Activated T-helper 1 cell treated with anti-CD3 and anti-CD28 coated beads, Interleukin-2, amount 50 U/mL, for 16 hours (primary cell): ENCODE measurements around the gene ZNF37A.
"Not testable (repeated sequence)": the region's sequence is repeated elsewhere in the genome, so short reads cannot be mapped to it uniquely, and the experiment has no call there.

Experiments used
- DNase-seq, 2 donors: peaks; one replicate each; pipeline ENCODE4 v3.0.0-alpha.2; 2020; ENCODE audit warnings: low read depth in 1 of 2, low spot score in 1 of 2

The ZNF37A gene

DNA sequence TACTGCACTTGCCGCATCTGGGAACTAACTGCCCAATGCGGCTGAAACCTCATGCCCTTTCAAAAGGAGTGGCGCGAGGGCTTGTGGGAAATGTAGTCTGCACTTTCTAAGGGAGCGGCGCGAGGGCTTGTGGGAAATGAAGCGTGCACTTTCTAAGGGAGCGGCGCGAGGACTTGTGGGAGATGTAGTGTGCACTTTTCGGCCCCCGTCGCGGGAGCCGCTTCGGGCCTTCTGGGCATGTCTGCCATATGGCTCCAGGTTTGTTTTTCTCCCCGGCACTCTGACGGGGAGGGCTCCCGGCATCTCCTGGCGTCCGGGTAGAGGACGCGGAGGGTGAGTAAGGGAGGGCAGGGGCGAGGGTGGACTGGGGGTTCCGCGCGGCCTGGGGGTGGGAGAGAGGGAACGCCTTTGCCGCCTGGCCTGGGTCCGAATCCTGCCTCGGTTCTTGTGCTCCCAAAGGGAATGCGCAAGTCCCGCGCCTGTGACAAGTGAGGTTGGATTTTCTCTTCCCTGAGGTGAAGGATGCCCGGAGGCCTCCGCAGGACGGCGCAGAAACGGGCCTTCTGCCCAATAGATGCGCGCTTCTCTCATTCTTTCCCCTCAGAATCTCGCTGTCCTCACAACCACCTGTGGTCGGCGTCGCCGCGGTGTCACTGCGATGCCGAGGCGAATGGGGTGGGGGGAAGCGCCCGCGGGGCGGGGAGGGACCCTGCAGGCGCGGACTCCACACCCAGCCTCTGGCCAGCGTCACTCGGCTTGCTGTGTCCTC lies at the start of gene ZNF37A:
TSS of gene ZNF37A (plus strand) at position 180 of the 769 bp plus-strand sequence. CDS start 2,281 bp downstream, outside the sequence.
- DNase-seq: peak; percentile 67 to 77

DNA sequence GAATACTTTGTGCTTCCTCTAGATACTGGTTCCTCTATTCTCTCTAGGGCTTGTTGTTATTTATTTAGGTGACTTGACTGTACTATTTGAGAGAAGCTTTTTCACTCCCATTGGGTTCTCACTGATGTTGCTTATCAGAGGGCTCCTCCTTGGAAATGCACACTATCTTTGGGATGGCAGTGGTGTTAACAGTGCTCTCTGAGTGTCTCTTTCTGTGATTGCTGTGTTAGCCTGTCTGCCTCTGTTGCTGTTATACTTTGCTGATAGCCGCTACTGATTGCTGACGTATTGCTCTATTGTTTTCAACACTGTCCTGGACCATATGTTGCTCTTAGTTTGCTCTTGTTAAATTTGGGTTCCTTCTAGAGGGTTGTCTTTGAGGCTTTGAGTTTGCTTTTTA lies 49.0 kb upstream of the ZNF37A start:
- no peak for DNase-seq

DNA sequence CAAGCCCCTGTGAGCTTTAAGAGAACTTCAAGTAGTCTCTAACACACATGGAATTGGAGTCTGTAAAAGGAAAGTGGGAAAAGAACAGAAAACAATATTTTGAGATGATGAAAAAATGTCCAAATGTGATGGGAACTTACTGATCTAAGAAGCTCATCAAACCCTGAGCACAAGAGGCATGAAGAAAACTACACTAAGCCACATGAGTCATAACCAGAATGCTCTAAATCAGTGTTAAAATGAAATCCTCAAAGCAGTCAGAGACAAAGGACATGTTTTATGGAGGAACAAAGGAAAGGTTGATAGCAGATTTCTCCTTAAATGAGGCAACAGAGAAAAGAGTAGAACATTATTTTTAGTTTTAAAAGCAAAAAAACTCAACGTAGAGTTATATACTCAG lies 46.5 kb upstream of the ZNF37A start:
- DNase-seq: no peak

DNA sequence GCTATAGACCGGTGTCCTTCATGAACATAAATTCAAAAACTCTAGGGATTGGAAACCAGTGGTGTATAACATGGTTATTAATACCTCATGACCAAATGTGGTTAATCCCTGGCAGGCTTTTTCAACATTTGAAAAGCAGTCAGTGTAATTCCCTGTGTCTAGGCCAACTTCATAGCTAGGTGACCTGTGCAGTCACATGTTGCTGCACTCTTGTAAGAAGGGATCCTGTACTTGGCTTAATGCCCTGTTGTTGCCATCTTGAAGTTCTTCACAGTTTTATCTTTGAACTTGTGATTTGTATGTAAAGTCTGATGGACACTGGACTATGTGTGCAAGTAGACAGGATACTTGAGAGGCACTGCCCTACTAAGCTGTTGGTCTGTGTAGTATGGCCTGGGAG lies 43.9 kb upstream of the ZNF37A start:
- no peak for DNase-seq

DNA sequence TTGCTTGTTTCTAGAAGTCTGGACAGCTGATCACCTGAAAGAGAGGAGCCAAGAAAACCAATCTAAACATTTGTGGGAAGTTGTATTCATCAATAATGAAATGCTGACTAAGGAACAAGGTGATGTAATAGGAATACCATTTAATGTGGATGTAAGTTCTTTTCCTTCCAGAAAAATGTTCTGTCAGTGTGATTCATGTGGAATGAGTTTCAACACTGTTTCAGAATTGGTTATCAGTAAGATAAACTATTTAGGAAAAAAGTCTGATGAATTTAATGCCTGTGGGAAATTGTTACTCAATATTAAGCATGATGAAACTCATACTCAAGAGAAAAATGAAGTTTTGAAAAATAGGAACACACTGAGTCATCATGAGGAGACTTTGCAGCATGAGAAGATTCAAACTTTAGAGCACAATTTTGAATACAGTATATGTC lies 39.8 kb upstream of the ZNF37A start:
- DNase-seq: no peak

DNA sequence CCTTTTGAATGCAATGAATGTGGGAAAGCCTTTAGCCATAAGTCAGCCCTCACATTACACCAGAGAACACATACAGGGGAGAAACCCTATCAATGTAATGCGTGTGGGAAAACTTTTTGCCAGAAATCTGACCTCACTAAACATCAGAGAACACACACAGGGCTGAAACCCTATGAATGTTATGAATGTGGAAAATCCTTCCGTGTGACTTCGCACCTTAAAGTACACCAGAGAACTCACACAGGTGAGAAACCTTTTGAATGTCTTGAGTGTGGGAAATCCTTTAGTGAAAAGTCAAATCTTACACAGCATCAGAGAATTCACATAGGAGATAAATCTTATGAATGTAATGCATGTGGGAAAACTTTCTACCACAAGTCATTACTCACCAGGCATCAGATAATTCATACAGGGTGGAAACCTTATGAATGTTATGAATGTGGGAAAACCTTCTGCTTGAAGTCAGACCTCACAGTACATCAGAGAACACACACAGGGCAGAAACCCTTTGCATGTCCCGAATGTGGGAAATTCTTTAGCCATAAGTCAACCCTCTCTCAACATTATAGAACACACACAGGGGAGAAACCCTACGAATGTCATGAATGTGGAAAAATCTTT lies 38.8 kb upstream of the ZNF37A start:
- DNase-seq: not testable (repeated sequence)

DNA sequence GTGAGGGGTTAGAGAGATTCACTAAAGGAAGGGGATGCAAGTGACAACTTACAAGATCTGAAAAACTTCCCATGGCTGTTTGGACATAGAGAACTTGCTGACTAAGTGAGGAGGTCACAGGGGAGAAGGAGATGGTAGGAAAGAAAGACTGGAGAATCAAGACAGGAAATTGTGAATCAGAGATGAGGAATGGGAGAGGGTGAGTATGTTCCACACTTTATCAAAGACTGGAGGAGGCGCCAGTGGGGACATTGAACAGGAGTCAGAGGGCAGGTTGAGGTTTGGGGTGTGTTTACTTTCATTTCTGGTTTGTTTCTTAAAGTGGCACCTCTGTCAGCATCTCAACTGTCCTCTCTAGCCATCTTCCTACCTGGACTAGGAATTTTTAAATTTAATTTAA lies 24.5 kb upstream of the ZNF37A start:
- not testable (repeated sequence) for DNase-seq

DNA sequence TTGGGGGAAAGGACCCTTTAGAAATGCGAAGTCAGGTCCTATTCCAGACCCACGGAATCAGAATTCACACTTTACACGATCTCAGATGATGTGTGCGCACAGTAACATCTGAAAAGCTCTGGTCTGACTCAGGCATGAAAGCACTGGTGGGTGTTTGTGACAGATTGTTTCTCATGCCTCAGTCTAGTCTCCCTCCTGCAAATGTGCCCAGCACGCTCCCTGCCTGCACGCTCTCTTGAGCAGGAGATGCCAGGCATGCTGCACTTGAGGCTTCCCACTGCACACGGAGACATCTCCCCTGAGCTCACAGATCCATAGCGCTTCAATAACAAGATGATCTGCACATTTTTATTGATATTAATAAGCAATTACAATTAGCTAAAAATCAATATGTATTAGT lies 23.6 kb upstream of the ZNF37A start:
- DNase-seq: no peak

DNA sequence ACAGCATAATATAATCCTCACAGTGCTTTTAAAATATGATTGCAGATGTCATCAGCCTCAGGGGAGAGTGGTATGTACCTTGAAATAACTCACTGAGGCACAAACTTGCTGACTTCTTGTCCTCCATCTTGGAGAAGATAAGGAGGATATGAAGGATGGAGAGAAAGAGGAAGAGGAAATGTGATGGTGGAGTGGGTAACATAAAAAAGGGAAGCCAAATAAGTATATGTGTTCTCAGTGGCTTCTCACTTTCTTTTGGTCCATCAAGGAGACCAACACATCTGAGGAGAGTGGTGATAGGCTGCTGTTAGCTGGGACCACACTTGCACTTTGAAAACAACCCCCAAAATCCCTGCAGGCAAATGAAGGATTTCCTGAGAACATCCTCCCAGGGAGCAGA lies 21.6 kb upstream of the ZNF37A start:
- no peak for DNase-seq

DNA sequence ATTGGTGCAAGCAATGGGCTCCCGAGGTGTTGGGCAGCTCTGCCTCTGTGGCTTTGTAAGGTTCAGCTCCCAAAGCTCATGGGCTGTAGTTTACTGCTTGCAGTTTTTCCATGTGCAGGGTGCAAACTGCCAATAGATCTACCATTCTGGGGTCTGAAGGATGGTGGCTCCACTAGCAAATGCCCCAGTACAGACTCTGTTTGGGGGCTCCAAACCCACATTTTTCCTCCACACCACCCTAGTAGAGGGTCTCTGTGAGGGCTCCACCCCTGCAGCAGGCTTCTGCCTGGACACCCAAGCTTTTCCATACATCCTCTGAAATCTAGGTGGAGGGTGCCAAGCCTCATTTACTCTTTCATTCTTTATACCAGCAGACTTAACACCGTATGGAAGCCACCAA lies 17.4 kb upstream of the ZNF37A start:
- DNase-seq: no peak

DNA sequence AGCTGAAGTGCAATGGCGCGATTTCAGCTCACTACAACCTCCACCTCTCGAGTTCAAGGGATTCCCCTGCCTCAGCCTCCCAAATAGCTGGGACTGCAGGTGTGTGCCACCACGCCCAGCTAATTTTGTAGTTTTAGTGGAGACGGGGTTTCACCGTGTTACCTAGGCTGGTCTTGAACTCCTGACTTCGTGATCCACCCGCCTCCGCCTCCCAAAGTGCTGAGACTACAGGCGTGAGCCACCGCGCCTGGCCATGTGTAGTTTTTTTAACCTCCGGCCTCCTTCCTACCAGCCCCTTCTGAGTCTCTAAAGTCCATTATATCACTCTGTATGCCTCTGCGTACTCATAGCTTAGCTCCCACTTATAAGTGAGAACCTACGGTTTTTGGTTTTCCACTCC lies 819 bp upstream of the ZNF37A start:
- DNase-seq: not testable (repeated sequence)

DNA sequence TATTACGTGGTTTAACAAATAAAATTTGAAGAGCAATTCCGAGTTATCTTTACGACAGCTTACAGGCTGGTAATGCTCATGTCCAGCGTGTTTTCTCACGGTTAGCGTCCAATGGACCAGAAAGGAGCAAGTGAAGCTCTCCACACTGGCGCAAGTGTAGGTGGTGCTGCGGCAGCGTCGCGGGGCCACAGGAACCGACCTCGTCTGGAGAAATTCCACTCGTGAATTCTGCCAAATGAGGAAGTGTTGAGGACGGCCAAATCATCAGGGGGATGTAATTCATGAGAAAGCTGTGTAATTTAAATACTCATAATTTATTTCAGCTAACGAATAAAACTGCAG lies 350 bp upstream of the ZNF37A start:
- no peak for DNase-seq

DNA sequence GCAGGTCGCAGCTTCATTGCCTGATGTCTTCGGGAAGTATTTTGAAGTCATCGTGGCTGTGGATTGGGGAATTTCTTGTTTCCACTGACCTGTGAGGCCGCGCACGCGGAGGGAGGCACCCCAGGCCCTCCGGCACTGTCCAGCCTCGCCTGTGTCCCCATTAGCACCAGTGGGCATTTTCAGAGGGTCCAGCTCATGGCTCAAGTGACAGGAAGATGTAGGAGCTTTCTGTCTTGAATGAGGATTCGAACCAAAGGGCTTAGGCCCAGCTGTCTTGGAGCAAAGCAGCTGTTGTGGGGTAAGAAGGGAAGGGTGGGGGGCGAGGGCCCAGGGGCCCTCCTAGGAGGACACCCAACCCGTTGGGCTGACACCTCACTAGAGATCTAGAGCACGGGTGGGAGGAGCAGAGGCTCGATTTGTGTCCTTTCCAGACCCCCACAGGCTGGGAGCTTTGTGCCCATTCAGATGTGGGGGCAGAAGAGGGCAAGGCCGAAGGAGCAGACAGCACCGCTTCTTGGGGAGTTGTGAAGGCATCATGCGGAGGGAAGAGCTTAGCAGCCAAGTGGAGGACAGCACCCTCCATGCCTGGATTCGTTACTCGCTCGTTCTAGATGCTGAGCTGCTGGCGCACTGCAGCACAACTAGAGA lies 914 bp downstream of the ZNF37A start:
- DNase-seq: no peak

DNA sequence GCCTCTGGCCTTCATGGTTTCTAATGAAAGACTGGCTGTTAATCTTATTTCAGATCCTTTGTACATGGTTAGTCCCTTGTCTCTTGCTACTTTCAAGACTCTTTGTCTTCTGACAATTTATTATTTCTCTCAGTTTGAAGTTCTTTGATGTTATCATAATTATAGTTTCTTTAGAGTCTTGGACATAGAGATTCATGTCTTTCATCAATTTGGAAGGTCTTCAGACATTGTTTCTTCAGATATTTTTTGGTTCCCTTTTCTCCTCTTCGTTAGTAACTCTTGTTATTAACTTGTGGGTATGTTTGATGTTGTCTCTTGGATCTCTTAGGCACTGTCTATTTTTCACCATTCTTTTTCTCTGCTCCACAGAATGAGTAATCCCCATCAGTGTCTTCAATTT lies 8.7 kb downstream of the ZNF37A start:
- no peak for DNase-seq

DNA sequence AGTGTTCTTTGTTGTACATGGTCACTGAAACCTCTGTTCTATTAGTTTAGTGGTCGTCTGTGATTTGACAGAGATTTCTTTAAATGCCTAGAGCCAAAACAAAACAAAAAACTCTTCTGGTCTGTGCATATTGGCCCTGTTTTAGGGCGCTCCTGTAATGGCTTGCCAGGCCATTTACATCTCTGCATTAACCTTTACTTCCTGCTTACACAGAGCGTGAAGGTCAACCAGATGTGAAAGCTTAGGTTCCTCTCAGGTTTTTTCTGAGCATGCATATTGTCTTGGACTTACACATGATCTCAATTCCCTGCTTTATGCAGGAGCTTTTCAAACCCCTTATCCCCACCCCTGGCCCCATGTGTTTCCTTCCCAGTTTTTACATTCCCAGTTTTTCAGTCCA lies 9.6 kb downstream of the ZNF37A start:
- no peak for DNase-seq

DNA sequence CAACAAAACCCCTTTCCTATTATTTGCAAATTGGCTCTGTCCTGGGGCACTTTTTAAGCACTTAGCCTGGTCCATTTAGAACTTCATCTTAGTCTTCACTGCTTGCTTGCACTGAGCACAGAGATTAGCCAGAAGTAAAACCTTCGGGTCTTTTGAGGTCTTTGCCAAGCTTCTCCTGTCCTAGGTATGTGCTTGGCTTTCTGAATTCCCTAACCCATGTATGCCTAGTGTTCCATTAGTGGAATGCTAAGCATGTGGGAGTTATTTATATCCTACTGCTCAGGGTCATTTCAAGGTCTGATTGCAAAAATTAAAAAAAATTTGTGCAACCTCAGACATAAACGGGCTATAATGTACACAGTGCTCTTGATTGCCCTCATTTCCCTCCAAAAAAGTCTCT lies 18.0 kb downstream of the ZNF37A start:
- no peak for DNase-seq

DNA sequence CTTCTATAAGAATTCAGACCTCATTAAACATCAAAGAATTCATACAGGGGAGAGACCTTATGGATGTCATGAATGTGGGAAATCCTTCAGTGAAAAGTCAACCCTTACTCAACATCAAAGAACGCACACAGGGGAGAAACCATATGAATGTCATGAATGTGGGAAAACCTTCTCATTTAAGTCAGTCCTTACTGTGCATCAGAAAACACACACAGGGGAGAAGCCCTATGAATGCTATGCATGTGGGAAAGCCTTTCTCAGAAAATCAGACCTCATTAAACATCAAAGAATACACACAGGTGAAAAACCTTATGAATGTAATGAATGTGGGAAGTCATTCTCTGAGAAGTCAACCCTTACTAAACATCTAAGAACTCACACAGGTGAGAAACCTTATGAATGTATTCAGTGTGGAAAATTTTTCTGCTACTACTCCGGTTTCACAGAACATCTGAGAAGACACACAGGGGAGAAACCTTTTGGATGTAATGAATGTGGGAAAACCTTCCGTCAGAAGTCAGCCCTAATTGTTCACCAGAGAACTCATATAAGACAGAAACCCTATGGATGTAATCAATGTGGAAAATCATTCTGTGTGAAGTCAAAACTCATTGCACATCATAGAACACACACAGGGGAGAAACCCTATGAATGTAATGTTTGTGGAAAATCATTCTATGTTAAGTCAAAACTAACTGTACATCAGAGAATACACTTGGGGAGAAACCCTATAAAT lies 24.1 kb downstream of the ZNF37A start:
- no peak for DNase-seq

DNA sequence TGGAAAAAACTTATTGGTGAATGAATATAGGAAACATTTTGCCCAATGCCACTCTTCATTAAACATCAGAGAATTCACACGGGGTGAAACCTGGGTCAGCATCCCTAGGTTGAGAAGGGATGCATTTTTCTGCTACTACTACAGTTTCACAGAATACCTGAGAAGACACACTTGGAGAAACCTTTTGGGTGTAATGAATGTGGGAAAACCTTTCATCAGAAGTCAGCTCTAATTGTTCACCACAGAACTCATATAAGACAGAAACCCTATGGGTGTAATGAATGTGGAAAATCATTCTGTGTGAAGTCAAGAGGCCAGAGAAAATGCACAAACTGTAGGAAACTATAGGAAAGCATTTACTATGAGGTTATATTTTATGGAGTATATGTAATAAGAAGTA lies 24.9 kb downstream of the ZNF37A start:
- no peak for DNase-seq

DNA sequence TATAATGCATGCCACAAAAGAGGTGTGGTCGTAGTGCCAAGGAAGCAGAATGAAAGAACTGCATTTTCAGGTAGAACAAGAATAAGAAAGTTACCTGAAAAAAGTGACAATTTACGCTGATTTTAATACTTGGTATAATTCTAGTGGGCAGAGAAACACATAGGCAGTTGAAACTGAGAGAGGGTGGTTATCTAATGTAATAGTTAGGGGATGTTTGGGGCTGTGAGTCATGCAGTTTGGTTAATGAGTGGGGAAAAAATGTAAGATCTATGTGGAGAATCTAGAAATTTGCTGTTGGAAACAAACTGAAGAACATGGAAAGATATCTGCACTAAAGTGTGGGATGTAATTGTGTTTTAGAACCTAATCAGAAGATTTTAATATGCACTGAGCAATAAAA lies 33.7 kb downstream of the ZNF37A start:
- DNase-seq: no peak

DNA sequence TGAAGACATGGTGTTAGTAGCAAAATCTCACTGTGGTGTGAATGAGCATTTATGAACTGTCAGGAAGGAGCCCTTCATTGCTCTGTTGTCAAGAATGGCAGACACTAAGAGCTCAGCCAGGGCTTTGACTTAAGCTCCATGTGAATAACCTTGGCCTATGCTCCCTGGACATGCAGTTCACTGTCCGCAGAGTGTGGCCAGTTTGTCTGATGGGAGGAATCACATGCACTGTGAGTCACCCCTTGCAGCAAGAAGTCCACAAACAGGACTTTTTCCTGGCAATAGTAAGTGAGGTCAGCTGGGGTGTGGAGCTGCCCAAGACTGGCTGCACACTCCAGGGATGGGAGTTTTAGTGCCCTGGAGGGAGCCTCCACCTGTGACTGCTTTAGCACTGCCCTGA lies 49.5 kb downstream of the ZNF37A start:
- DNase-seq: no peak

DNA sequence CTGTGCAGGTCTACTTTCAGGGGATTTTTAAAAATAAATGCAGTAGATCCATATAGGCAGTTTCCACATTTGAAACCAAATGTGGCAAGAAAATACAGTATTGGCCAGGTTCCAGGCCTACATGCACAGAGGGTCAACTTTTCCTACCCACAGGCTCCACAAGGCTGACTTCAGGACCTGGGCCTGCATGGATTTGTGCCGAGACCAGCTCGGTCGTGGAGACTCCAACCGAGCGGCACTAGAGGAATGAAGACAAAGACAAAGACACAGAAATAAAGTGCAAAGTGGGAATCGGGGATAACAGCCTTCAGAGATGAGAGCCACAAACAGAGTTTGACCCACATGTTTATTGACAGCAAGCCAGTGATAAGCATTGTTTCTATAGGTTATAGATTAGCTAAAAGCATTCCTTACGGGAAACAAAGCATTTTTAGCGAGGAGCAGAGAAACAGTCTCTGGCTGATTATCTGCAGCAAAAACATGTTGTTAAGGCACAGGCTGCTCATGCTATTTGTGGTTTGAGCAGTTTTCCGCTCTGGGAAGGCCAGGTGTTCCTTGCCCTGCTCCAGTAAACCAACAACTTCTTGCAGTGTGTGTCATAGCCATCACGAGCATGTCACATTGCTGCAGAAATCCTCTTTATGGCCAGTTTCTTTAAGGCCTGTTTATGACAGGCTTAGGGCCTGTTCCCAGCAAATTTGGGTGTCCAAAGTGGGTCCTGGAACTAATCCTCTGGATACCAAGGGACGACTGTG lies 52.6 kb downstream of the ZNF37A start:
- DNase-seq: no peak
